Measurements from ENCODE around the gene MED31.
"Not testable (repeated sequence)": the region's sequence is repeated elsewhere in the genome, so short reads cannot be mapped to it uniquely, and the experiment has no call there.

The MED31 gene

GRCh38 chr17:6651354-6651918 is at the start of gene MED31, which contains the start of gene C17orf100:
MED31 (minus strand) TSS chr17:6651605; CDS start chr17:6651528, 77 bp downstream.
C17orf100 (plus strand) TSS chr17:6651762; CDS start chr17:6651914, 152 bp downstream.
- DNase-seq (ENCODE audit: low read depth): peak; percentile 88

GRCh38 chr17:6700948-6701307 is 49.5 kb upstream of the MED31 start:
- no peak for DNase-seq (ENCODE audit: low read depth)

- DNase-seq (ENCODE audit: low read depth): no peak
Observed at GRCh38 chr17:6699997-6700947, 48.9 kb upstream of the MED31 start.

GRCh38 chr17:6698004-6698403 is 46.6 kb upstream of the MED31 start:
- DNase-seq (ENCODE audit: low read depth): no peak

GRCh38 chr17:6696906-6697305 is 45.5 kb upstream of the MED31 start:
- DNase-seq (ENCODE audit: low read depth): no peak

- no peak for DNase-seq (ENCODE audit: low read depth)
Observed at GRCh38 chr17:6695565-6695964, 44.2 kb upstream of the MED31 start.

- no peak for DNase-seq (ENCODE audit: low read depth)
Observed at GRCh38 chr17:6695051-6695450, 43.6 kb upstream of the MED31 start.

- not testable (repeated sequence) for DNase-seq (ENCODE audit: low read depth)
Observed at GRCh38 chr17:6691958-6692357, 40.6 kb upstream of the MED31 start.

GRCh38 chr17:6691546-6691945 is 40.1 kb upstream of the MED31 start:
- no peak for DNase-seq (ENCODE audit: low read depth)

- no peak for DNase-seq (ENCODE audit: low read depth)
Observed at GRCh38 chr17:6690641-6691040, 39.2 kb upstream of the MED31 start.

- no peak for DNase-seq (ENCODE audit: low read depth)
Observed at GRCh38 chr17:6688944-6689343, 37.5 kb upstream of the MED31 start.

- no peak for DNase-seq (ENCODE audit: low read depth)
Observed at GRCh38 chr17:6686026-6686425, 34.6 kb upstream of the MED31 start.

- DNase-seq (ENCODE audit: low read depth): no peak
Observed at GRCh38 chr17:6684881-6685767, 33.7 kb upstream of the MED31 start.

- no peak for DNase-seq (ENCODE audit: low read depth)
Observed at GRCh38 chr17:6684460-6684783, 33.0 kb upstream of the MED31 start.

GRCh38 chr17:6683730-6684459 is 32.5 kb upstream of the MED31 start:
- DNase-seq (ENCODE audit: low read depth): no peak

- no peak for DNase-seq (ENCODE audit: low read depth)
Observed at GRCh38 chr17:6683081-6683684, 31.8 kb upstream of the MED31 start.

GRCh38 chr17:6682339-6682738 is 30.9 kb upstream of the MED31 start:
- no peak for DNase-seq (ENCODE audit: low read depth)

- DNase-seq (ENCODE audit: low read depth): no peak
Observed at GRCh38 chr17:6681671-6682070, 30.3 kb upstream of the MED31 start.

- no peak for DNase-seq (ENCODE audit: low read depth)
Observed at GRCh38 chr17:6681176-6681575, 29.8 kb upstream of the MED31 start.

GRCh38 chr17:6679241-6679640 is 27.8 kb upstream of the MED31 start:
- DNase-seq (ENCODE audit: low read depth): no peak

- no peak for DNase-seq (ENCODE audit: low read depth)
Observed at GRCh38 chr17:6677946-6678345, 26.5 kb upstream of the MED31 start.

All from stimulated activated CD4-positive, alpha-beta T cell treated with anti-CD3 and anti-CD28 coated beads, Interleukin-2, amount 100 ng/mL, for 4 hours (primary cell).